Measurements from ENCODE around the gene FGD2.
"Not testable (repeated sequence)": the region's sequence is repeated elsewhere in the genome, so short reads cannot be mapped to it uniquely, and the experiment has no call there.

FGD2 gene

GRCh38 chr6:37047689-37048402 lies 42.4 kb downstream of the FGD2 start:
- no peak for FAIRE-seq

- no peak for FAIRE-seq
Measured at GRCh38 chr6:37048403-37048850, 43.0 kb downstream of the FGD2 start.

DNA sequence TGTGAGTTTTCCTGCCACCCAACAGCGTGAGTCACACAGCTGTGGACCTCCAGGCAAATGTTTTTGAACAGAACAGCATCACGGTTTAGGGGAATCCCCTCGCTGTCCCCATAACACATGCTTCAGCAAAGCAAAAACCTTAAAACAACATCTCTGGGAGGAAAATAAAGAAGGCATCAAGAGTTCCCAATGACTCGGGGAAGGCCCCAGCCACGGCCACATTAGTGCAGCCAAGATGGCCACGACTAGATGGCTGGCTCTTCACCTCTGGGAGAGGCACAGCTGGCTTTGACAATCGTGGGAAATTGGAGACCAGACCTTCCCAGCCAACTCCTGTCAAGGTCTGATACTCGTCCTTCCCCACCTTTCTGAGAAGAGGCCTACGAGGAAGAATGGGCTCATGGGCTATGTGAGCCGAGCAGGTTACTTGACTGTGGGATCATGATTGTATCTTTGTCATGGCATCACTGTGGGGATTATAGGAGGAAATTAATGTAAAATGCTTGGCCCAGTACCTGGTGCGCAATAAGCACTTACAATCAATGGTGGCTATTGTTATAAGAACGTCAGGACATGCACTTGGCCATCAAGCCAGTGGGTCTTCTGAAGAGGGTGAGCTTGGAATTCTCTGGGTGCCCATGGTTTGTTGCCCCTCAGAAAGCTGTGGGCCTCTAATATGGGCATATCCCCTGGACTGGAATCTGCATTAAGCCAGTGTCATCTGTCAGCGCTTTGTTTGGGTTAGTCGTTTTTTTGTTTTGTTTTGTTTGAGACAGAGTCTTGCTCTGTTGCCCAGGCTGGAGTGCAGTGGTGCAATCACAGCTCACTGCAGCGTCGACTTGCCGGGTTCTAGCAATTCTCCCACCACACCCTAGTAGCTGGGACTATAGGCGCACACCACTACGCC lies 43.6 kb downstream of the FGD2 start:
- no peak for FAIRE-seq

DNA sequence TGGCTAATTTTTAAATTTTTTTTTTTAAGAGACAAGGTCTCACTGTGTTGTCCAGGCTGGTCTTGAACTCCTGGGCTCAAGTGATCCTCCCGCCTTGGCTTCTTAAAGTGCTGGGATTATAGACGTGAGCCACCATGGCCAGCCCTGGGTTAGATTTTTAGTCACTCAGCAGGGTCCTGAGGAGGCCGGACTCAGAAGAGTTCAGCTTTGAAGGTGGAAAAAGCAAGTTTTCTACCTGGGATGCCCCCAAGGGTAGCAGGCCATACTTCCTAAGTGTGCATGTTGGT lies 44.2 kb downstream of the FGD2 start:
- no peak for FAIRE-seq

GRCh38 chr6:37050045-37050853 lies 44.8 kb downstream of the FGD2 start:
- FAIRE-seq = no peak

GRCh38 chr6:37050854-37051137 lies 45.3 kb downstream of the FGD2 start:
- no peak for FAIRE-seq

DNA sequence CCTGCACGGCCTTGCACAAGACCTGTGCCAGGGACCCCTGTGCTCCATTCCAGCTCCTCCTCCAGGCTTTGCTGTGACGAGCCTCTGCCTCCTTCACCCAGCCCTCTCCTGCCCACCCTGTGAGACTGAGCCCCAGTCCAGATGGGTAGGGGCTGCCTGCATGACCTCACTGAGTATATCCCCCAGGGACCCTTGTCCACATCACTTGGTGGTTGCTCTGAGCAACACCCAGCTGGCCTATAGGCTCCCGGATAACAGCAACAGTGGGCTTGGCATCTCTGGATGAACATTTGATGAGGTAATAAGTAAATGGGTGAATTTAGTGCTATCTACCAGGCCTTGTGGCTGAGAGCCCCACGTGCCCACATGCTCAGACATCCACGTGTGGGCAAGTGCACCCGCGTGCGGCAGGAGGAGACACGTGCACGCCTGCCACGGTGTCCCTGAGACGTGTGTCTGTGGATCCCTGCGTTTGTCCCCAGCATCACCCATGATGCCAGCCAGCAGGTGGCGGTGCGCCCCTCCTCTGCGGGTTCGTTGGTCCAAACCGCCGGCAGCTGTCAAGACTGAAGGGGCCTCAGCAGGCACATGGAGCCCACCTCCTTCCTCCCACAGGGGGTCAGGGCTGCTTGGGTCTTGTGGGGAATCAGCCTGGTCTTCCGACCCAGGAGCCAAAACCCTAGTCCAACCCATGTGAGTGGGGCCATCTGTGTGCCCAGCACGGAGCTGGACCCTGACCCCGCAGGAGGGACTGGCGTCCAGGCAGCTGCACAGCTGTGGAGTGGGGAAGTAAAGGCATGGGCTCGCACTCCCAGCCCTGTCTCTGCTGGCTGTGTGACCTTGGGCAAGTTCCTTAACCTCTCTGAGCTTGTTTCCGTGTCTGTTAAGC lies 45.9 kb downstream of the FGD2 start:
- FAIRE-seq = no peak

DNA sequence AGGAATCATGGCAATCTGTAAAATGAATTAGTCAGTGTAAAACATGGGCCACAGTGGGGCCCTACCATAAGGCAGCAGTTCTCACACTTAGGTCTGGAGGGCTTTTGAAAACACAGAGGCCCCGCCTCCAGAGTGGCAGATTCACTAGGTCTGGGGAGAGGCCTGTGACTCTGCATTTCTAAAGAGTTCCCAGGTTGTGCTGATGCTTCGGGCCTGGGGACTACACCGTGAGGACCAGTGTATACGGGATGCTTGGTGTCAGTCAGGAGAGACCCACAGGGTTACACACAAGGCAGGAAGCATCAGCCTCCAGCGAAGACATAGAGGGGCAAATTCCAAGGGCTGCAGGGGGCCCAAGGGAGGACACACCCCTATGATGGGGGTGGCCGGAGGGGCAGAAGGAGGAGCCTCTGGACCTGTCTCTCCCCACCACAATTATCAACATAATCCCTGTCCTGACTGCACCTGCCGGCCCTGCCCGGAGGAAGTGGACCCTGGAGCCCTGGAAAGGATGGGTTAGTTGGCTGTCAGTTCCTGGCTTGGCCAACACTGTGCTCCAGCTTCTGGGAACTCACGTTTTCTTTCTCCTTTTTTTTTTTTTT lies 46.7 kb downstream of the FGD2 start:
- FAIRE-seq = no peak

DNA sequence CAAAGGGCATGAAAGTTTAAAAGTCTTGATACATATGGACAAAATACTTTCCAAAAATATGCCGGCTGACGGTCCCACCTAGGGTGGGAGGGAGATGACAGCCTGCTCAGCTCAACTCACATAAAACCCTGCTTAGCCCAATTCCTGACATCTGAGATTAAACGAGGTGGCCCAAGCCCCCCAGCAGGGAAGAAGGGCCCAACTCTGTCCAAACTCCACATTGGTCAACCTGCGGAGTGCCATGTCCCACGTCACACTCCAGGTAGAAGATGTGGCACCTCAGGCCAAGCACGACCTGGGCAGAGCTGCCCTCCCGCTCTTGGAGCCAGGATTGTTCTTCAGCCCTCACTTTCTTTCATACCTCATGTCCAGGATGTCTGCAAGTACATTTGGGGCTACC lies 48.2 kb downstream of the FGD2 start:
- FAIRE-seq = no peak

DNA sequence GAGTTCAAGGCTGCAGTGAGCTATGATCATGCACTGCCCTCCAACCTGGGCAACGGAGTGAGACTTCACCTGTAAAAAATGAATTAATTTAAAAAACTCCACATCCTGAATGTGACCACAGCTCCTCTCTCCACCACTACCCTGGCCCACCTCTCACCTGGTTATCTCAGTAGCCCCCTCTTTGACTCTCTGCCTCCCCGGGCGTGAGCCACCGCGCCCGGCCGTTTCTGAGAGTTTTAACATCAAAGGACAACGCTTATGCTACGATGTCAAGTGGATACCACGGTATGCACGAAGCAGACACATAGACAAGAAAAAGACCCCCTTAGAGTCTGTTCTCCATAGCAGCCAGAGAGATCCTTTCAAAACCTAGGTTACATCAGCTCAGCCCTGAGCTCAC lies 48.7 kb downstream of the FGD2 start:
- FAIRE-seq = no peak

- no peak for FAIRE-seq
Measured at GRCh38 chr6:37054580-37054979, 49.1 kb downstream of the FGD2 start.

GRCh38 chr6:37056112-37056403 lies 50.6 kb downstream of the FGD2 start:
- no peak for FAIRE-seq

DNA sequence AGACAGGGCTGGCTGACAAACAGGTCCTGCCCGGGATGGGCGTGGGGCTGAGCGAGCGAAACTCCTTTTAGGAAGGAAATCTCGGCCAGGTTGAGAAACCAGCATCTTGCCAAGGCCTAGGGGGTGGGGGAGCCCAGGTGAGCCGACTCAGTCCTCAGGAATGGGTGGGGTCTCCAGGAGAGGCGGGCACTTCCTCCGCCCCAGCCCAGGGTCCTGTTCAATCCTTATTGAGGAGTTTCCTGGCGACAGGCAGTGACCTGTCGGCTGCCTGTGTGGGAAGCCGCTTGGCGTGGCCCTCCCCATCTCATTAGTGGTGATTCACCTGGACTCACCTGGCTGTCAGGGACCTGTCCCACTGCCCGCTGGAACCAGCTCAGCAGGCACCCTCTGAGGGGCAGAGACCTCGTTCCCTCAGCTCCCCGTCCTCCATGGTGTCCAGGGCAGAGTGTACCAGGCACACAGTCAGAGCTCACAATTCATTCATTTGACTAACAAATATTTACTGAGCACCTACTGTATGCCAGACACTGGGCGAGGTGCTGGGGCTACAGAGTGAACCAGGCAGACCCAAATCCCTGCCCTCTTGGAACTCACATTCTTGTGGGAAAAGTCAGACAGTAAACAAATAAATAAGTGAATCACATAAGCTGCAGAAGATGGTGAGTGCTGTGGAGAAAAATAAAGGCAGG lies 51.1 kb downstream of the FGD2 start:
- FAIRE-seq = no peak

GRCh38 chr6:37057128-37057471 lies 51.6 kb downstream of the FGD2 start:
- no peak for FAIRE-seq

DNA sequence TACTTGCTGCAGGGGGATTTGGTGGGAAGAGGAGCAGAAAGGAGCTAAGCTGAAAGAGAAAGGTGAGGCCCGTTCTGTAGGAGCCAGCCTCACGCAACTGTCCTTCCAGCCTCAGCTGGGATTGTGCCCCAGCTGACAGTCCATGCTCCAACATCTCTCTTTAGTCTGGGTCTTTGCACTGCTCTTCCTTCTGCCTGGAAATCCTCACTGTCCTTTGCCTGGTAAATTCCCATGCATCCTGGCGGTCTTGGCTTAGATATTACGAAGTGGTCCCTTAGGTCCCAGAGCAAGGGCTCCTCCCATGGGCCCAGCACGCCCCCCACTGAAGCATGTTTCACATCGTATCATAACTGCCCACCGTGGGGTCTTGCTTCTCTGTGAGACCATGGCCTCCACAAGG lies 52.2 kb downstream of the FGD2 start:
- FAIRE-seq = no peak

- no peak for FAIRE-seq
Measured at GRCh38 chr6:37058084-37058586, 52.7 kb downstream of the FGD2 start.

- not testable (repeated sequence) for FAIRE-seq
Measured at GRCh38 chr6:37058984-37059343, 53.5 kb downstream of the FGD2 start.

DNA sequence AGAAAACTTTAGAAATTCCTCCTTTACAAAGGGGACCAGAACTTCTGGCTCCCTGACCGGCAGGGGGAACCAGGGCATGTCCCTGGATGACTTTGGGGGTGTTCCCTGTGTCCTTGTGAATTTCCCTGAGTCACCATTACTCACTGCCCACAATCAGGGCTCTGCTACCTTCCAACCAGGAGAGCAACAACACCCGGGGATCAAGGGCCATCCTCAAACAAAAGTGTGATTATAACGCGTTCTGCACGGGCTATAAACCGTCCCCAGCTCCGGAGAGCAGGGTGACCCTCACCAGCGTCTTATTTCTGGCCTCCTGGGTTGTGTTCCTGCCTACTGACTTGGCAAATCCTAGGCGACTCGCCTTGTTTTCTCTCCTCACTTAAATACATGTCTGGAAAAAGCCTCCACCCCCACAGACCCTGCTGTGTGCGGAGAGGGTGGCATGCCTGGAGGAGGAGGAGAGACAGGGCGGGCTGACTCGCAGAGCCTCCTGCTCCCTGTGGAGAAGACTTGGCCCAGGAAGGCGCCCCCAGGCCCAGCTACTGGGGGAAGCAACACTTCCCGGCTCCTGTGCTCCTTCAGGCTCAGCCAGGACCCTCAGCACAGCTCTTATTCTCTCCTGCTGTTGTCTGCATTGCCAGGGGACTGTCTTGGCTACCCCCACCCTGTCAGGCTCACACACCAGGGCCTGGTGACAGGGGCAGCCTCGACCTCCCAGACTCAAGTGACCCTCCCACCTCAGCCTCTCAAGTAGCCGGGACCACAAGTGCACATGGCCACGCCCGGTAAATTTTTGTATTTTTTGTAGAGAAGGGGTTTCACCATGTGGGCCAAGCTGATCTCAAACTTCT lies 54.1 kb downstream of the FGD2 start:
- FAIRE-seq = peak; percentile 89

- FAIRE-seq = no peak
Measured at GRCh38 chr6:37060195-37060559, 54.7 kb downstream of the FGD2 start.

DNA sequence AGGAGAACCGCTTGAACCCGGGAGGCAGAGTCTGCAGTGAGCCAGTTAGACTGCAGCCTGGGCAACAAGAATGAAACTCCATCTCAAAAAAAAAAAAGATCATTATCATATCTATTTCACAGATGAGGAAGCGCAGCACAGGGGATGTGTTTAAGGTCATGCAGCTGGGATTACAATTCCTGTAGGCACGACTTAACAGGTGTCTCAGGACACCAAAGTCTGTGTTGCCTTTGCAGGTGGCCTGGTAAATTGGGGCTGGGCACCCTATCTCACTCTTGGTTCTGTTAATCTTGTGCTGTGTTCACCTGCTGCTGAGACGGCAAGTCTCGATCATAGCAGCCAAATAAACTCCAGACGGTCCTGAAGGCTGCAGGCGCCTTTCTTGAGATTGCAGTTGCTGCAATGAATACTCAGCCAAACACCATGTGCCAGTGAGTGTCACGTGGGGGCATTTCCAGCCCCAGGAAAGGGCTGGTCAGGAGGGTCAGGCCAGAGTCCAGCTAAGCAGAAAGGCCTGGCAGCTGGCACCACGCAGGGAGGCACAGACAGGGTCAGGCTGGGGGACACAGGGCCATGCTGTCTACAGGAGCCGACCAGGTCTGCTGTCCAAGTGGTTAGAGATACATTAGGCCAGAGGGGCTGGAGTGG lies 55.8 kb downstream of the FGD2 start:
- FAIRE-seq = no peak

DNA sequence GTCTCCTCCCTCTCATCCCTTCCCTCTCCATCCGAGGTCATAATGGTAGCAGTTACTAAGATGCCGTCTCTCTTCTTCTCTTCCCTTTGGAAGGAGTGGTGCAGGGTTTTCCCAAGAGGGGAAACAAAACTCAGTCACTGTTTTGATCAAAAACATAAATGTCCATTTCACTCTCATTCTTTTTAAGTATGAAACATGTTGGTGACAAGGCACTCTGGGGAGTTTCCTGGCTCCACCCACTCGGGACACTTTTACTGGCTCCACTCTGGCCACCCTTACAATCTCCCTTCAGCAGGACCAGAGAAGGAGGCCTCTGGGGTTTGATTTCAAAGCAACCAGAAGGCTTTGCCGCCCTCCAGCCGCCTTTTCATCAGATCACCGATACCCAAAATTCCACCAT lies 57.0 kb downstream of the FGD2 start:
- FAIRE-seq = no peak

Measured in G401.6 (cell line).